Cardiac septum (tissue), 1 donor: ENCODE data around the gene CCDC61. TPM values are rescaled to one million over a fixed set of nuclear protein-coding genes. Genes with fewer than 3 reads are reported as not detected.

Experiments
- DNase-seq: peaks from one replicate; pipeline ENCODE4 v3.0.0-alpha.2; 2020; ENCODE audit warnings: low spot score
- intact Hi-C: fragments of 100-400 bp; cut with DNase I; formaldehyde crosslinking; loops from one replicate; pipeline ENCODE4 v1.14.0; 2022
- long read RNA-seq: library from polyadenylated mRNA; unstranded; transcript quantifications from one replicate; pipeline ENCODE4 v2.0.0, GENCODE V29; 2021
- total RNA-seq: library from RNA; stranded (reverse); fragmentation: NEBNext Ultra II Directional; extraction: Animal tissue kit (Norgen Biotek cat#: 25700); gene quantifications from one replicate; pipeline ENCODE4 v1.2.1, GENCODE V29; 2021
- donor health status: DM: no; HTN: no; CAD: no.

Gene CCDC61
- 10.4 TPM for total RNA-seq
- long read RNA-seq, transcript CCDC61-204 (14 exons, 1,817 nt), result major isoform, 12 of 20 reads
- long read RNA-seq, partial matches to known transcripts, result 1 of 20 reads
- long read RNA-seq, other reads (novel, unspliced or antisense), result 7 of 20 reads

- intact Hi-C loops, result no loop called here
- peak; percentile 97 for DNase-seq
Measured at GRCh38 chr19:45994998-45995714, at the start of gene CCDC61. Gene CCDC61 (plus strand): TSS chr19:45995467. CDS start chr19:46003019, 7,552 bp downstream.

GRCh38 chr19:45947926-45948325, 47.3 kb upstream of the CCDC61 start:
- intact Hi-C loops, result no loop called here
- no peak for DNase-seq

DNA sequence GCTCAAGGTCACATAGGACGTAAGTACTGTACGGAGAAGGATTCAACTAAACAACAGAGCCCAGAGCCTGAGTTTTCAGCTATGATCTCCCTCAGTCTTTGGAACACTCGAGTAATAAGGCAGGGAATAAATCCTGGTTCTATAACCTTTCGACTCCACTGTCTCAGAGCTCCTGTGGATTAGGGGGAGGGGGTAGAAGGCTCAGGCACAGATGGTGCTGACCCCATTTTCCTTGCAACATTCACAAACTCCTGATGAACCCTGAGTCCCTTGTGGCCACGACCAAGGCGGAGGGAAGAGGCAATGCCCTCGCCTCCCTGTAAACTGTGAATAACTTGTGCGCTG, 43.0 kb upstream of the CCDC61 start:
- intact Hi-C loops, result no loop called here

DNA sequence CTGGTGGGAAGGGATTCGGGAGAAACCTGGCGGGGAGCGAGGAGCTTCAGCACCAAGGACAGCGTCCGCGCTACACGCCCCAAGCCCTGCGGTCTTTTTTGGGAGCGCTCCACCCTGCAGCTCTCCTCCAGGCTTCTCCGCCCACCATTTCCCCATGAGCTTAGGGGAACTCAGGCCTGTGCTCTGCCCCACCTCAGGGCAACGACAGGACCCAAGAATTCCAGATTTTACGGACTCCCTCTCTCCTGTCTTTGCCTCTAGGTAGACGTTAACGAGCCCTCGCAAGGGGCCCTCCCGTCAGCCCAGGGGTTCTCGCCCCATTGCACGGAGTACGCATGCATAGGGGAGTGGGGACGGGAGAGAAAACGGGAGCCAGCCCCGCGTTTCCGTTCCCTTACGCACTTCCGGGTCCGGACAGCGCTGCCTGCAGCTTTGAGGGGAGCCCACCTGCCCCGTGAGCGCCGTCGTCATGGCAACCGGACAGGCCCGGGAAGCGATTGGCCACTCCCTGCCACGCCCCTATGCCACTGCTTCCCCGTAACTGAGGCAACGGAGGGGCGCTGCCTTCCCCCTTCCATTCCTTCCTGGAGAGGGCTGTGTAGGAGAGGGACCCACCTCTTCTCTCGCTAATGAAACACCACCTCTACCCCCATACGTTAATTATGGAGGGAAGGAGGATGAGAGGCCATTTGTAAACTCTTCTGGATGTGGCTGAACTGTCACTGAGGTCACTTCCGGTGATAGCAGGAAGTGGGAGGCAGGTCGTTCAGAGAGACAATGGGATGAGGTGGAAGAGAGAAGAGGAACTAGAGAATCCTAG, 42.4 kb upstream of the CCDC61 start:
- intact Hi-C loops, result no loop called here
- DNase-seq, result no peak

More for the DNA sequence above, 43.0 kb upstream of the CCDC61 start:
- no peak for DNase-seq

DNA sequence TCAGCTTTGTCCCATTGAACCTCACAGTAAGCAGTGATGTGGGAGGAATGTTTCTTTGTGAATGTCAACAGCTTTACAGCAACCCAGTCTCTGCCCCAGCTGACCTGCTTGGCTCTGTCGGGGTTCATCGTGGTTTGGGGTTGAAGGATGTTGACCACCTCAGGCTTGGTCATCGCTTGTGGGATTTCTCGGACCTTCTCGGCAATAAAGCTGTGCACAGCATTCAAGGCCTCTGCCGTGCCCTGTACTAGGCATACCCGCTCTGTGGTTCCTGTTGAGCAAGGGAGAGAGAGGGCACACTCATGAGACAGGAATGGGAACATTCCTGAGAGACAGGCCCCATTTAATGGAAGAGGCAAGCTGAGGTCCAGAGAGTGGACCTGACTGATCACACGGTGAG, 41.6 kb upstream of the CCDC61 start:
- DNase-seq, result no peak
- intact Hi-C loops, result no loop called here

DNA sequence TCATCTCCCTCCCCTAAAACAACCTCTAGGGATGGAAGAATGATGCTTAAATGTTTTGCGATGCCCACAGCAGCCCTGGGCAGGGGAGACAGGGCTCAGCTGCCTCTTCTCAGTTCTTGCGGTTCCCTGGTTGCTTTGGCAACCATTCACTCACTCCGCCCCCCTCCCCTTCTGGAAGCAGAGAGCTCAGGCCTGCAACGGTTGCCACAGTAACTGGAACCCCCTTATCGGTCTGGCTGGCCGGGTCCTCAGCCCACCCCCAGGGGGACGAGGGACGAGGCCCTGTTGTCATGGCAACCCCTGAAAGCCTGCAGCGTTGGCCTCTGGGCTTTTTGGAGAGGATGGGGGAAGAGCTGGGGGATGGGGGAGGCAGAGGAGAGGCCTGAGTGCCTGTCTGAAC, 41.1 kb upstream of the CCDC61 start:
- intact Hi-C loops, result no loop called here

GRCh38 chr19:45955905-45956608, 39.2 kb upstream of the CCDC61 start:
- intact Hi-C loops, result loop anchor here (2.0 kb wide), 1 partner anchor 15 kb away; no protein-coding TSS in a partner anchor
- peak; percentile 82 for DNase-seq

More for the DNA sequence above, 41.1 kb upstream of the CCDC61 start:
- DNase-seq, result no peak

GRCh38 chr19:45958320-45958719, 36.9 kb upstream of the CCDC61 start:
- intact Hi-C loops, result no loop called here
- DNase-seq, result no peak

- intact Hi-C loops, result no loop called here
- DNase-seq, result no peak
Measured at GRCh38 chr19:45958769-45959516, 36.3 kb upstream of the CCDC61 start.

DNA sequence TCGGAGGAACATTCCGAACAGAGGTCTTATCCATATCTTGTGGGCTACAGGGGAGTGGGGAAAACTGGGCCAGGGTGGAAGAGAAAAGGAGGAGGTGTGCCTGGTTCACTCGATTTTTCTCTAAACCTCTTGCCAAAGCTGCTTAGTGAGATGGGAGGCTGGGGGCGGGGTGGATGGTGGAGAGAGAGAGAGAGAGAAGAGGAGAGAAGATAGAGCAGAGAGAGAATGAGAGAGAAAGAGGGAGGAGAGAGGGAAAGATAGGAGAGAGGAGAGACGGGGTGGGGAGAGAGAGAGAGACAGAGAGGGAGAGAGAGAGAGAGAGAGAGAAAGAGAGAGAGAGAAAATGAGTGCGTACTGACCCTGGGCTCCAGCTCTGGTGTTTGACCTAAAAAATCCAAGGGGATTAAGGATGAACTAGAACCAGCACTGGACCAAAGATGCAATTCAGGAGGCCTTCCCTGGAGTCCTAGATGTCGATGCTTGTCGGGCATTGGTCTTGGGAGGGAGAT, 35.7 kb upstream of the CCDC61 start:
- intact Hi-C loops, result no loop called here
- no peak for DNase-seq

DNA sequence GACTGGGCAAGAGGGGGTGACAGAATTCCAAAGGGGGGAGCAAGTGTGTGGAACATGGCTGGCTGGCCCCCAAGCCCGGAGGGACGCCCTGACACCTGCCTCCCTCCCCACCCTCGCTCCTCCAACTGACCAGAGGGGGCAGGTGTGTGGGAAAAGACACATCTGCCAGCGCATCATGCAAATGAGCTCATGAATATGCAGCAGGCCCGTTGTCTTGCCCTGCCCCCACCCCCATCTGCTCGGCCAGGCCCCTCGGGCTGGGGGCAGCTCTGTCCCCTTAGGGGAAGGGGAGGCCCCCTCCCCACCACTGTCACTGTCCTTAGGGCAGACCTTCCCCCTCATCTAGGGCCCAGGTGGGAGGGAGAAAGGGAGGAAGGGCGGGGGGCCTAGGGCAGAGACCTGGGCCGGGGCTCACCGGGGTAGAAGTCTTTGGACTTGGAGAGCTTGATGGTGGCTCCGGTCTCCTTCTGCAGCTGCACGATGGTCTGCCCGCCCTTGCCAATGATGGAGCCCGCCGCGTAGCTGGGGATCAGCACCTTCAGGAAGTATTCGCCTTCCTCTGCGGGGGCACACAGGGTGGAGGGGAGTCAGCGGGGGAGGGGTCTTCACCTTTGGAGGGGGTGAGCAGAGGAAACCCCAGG, 34.6 kb upstream of the CCDC61 start:
- intact Hi-C loops, result no loop called here
- no peak for DNase-seq

GRCh38 chr19:45962021-45962420, 33.2 kb upstream of the CCDC61 start:
- intact Hi-C loops, result no loop called here
- DNase-seq, result no peak

DNA sequence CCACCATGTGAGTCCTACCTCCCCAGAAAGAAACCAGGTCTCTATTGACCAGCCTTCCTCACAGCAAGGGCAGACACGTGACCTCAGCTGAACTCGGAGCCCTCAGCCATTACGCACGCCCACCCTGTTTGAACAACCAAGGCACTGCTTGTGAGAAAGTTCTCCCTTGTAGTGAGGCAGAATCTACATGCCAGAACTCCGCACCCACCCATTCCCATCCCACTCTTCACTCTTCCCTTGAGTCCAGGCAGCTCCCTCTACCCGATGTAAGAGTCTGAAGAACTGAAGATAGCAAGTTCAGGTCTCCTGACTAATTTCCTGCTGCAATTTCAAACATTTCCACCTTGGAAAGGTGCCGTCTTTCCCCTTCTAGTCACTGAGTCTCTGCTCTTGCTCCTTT, 28.0 kb upstream of the CCDC61 start:
- DNase-seq, result no peak
- intact Hi-C loops, result no loop called here

DNA sequence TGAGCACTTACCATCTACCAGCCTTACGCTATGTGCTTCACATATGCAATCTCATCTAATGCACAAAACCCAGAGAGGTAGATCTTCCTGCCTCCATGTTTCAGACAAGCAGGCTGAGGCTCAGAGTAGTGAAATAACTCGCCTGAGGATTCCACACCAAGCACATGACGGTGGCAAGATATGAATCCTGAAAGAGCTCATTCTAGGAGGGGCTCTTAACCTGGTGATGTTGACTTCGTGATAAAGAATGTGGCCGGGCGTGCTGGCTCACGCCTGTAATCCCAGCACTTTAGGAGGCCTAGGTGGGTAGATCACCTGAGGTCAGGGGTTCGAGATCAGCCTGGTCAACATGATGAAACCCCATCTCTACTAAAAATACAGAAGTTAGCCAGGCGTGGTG, 26.6 kb upstream of the CCDC61 start:
- intact Hi-C loops, result no loop called here

DNA sequence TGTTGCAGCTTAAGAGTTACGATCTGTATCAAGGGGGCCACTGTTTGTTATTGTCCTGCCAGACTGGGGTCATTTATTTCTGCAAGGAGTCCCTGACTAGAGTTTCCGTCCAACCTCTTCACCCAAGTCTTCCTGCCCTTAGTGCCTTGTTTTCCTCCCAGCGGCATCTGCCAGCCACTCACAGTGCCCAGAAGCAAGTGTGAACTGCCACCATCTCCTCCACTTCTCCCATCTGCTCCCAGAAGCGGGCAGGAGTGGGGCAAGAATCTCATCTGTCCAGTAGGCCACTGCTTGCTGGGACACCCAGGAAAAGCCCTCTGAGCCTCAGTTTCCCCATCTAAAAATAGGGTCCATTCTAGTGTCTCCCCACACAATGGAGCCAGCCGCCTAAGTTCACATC, 25.6 kb upstream of the CCDC61 start:
- no peak for DNase-seq
- intact Hi-C loops, result loop anchor here (2.0 kb wide), 1 partner anchor 13 kb away; no protein-coding TSS in a partner anchor

More for the DNA sequence above, 26.6 kb upstream of the CCDC61 start:
- DNase-seq, result no peak

GRCh38 chr19:45971260-45971902, 23.9 kb upstream of the CCDC61 start:
- intact Hi-C loops, result loop anchor here (2.0 kb wide), 1 partner anchor 15 kb away; no protein-coding TSS in a partner anchor
- DNase-seq, result no peak

- no peak for DNase-seq
- intact Hi-C loops, result no loop called here
Measured at GRCh38 chr19:45972081-45972946, 23.0 kb upstream of the CCDC61 start.
